GM18520 (cell line): ENCODE data around the gene RNF6.

ENCODE experiments used
- ATAC-seq: cut with Tn5 transposase; IDR thresholded peaks from one replicate; pipeline ENCODE4 v1.9.1; 2021; ENCODE audit not compliant: unreplicated experiment

Gene RNF6

GRCh38 chr13:26168237-26168814 lies 53.8 kb downstream of the RNF6 start:
- ATAC-seq, result no peak

- no peak for ATAC-seq
Observed at GRCh38 chr13:26163812-26164211, 58.3 kb downstream of the RNF6 start.
